HG02840 (cell line): ENCODE results near the gene MSLN.

Experiments used
- ATAC-seq: cut with Tn5 transposase; IDR thresholded peaks from one replicate; pipeline ENCODE4 v1.9.1; 2021; ENCODE audit warnings: mild to moderate bottlenecking, moderate library complexity, moderate number of reproducible peaks; ENCODE audit not compliant: unreplicated experiment, low FRiP score

MSLN gene

DNA sequence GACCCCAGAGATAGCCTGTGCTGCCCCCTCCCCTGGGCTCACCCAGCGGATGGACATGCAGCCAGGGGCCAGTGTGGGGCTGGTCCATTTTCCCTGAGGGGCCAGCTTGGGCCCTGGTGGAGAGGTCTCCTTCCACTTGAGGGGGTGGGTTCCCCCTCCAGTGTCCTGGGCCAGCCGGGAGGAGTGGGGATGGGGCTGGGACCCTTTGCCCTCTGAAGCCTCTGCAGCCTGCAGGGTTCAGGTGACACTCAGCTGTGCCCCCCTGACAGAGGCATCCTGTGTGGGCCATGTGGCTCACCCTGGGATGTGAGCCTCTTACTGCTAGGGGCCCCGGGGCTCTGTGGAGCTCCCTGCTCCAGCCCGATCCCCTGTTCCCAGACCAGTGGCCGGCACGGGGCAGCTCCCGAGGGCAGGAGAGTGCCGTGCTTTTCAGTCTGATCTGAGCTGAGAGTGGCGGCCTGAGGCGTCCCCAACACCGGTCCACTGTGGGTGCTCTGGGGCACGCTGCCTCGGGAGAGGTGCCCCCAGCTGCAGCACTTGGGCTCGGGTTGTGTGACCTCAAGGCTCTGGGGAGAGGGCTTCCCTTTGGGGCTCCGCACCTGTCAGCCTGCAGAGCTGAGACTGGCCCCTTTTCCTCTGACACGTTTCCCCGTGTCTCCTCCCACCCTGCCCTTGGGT lies 40.4 kb downstream of the MSLN start:
- no peak for ATAC-seq

GRCh38 chr16:801584-802363 lies 41.2 kb downstream of the MSLN start:
- no peak for ATAC-seq

- no peak for ATAC-seq
Observed at GRCh38 chr16:802461-802860, 41.9 kb downstream of the MSLN start.

DNA sequence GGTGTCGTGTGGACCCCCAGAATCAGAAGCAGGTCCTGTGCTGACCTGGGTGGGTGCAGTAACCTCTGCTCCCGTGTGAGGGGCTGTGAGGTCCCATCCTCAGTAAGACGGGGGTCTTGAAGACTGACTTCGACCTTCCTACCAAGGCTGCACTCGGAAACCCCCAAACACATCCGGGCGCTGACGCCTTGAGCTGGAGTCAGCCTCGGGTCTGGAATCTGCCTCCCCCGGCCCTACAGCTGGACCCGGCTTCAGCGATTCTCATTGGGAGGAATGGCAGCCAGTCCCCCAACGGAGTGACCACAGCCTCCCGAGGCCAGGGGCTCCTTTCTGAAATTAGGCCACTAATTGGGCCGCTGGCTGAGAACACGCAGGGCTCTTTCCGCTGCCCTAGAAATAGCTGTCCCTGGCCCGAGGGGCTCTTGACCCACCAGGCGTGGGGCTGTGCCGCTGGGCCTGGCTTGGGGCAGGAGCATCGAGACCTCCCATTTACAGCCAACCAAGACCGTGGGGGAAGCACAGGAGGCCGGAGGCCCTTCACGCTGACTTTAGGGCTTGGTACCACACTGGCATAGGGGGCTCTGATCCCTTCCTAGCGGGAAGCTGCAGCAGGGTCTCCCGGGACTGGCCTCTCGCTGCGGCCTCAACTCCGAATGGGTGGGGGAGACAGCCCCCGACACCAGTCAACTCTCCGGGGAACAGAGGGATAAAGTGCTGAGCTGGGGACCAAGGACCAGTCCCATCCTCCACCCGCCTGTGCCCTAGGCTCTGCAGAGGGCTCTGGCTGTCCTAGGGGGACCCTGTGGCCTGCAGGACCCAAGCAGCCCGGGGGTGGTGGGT lies 42.6 kb downstream of the MSLN start:
- ATAC-seq: no peak

- no peak for ATAC-seq
Observed at GRCh38 chr16:803754-804080, 43.2 kb downstream of the MSLN start.

DNA sequence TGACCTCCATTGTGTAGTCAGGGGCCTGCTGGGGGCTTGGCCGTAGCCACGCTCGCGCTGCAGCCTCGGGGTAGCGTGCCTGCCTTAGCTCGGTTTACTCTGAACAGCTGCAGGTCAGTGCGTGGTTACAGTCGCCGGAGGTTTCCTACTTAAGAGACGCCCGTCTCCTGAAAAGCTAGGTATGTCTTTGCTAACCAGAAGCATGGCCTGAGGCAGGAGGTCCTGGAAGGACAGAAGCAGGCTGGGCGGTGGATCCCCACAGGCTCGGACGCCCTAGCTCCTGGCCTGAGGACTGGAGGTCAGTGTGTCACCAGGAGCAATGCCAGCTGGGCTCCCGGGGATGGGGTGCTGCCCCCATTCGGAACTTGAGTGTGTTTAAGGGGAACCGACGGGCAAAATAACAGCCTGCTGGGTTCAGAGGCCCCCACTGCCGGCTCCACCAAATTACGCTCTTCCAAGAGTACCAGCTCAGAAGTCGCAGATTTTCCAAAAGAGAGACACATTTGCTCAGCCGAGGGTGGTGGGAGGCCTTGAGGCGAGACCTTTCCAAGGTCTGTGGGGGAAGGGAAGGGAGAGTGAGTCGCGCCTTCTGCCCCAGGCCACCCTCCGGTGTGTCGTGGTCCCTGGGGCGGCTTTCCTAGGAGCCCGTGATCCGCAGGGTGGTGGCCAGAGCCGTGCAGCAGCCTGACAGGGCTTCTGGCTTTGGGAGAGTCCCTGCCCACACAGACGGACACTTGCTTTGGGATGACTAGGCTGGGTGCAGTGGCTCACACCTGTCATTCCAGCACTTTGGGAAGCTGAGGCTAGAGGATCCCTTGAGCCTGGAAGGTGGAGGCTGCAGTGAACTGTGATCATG lies 43.9 kb downstream of the MSLN start:
- no peak for ATAC-seq

DNA sequence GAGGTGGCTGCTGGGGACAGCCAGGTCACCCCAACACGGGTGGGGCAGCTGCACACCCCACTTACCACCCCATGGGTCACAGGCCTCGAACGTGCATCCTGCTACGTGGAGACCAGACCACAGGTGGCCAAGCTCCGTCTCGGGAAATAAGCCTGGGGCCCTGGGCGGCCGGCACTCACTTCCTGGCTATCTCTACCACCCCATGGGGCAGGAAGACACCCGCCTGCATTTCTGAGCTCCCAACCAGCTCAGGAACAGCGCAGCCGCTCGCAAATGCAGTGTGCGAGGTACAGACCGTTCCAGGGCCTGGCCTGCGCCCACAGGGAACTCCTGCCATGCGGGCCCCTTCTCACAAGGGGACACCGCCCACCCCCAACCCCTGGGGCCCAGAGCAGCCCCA lies 44.9 kb downstream of the MSLN start:
- no peak for ATAC-seq

DNA sequence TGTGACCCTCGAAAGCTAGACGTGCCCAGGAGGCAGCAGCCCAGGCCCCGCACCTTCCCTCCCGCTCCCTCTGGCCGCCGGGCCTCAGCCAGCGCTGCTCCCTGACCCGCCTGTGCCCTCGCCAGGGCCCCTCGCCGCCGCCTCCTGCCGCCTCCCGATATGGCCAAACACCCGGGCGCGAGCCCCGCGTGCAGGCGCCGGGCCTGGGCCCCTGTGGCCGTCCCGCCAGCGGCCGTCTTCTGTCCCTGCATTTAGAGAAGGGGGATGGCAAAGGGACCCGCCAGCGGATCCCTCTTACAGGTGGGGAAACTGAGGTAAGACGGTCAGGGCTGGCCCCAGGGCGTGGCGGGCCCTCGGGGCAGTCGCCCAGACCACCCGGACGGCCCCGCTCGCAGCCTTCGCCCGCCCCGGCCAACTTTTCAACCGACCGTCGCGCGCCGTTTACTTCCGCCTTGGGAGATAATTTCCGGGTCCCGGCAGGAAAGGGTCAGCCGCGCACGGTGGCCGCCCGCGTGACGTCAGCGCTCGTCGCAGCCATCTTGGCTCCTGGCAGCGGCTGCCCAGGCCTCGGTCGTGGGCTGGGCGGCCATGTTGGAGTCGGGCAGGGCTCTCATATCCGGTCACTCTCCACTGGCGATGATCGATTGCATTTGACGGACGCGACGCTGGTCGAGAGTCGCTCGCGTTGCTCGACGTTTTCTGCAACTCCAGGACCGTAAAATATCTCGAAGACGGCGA lies 47.0 kb downstream of the MSLN start:
- peak; percentile 86 for ATAC-seq

GRCh38 chr16:808085-808386 lies 47.5 kb downstream of the MSLN start:
- ATAC-seq: no peak

DNA sequence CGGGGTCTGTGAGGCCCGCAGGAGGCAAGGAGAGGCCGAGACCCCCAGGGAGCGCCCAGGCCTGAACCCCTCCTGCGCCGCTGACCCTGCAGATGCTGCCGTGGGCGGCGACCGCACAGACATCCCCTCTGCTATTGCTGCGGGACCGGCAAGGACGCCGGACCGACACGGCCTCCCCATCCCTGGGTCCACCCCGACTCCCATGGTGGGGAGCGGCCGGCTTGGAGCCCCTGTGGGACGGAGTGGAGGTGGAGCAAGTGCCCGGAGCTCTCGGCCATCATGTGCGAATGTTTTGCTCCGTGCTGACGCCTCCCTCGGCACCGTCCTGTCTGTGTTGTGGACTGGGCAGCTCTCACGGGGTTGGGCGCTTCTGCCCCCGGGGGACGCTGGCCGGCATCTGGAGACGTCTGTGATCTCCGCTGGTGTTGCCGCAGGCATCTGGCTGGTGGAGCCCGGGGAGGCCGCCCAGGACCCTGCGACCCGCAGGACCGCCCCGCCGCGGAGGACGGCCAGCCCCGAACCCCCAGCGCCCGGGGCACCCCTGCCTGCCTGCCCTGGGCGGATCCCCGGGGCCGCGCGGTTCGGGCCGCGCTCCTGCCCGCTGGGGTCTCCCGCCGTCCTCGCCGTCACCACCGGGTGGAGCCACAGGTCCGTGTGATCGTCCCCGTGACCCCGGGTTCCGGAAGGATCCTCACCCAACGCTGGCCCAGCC lies 52.8 kb downstream of the MSLN start:
- ATAC-seq: no peak

- no peak for ATAC-seq
Observed at GRCh38 chr16:813916-814412, 53.4 kb downstream of the MSLN start.

DNA sequence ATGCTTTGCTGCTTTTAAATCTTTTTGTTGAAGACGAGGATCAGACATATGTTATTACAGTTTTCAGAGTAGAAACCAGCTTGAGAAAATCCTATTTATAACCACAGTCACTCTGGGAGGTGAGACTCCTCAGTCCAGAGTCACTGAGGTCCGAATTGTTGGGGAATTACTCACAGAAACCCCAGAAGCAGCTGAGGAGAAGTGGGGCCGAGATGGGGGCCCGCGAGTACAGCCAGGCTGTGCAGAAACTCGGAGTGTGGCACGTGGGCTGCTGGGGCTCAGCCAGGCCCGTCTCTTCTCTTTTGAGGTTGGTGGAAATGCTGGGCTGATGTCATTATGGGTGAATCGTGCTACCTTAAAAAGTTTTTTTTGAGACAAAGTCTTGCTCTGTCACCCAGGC lies 54.4 kb downstream of the MSLN start:
- ATAC-seq: no peak

DNA sequence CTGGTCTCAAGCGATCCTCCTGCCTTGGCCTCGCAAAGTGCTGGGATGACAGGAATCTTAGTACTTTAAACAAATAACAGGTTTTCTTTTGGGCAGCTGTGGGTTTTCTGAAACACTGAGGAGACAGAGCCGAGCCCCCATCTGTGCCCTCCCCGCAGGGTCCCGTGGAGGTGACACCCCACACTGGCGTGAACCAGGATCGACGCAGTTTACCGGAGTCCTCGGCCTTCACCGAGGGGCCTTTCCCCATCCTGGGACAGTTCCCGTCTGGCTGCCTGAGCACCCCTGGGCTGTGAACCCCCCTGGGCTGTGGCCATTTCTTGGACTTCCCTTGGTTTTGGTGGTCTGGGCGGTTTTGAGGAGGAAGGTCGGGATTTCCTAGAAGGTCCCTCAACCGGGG lies 55.3 kb downstream of the MSLN start:
- ATAC-seq: no peak

DNA sequence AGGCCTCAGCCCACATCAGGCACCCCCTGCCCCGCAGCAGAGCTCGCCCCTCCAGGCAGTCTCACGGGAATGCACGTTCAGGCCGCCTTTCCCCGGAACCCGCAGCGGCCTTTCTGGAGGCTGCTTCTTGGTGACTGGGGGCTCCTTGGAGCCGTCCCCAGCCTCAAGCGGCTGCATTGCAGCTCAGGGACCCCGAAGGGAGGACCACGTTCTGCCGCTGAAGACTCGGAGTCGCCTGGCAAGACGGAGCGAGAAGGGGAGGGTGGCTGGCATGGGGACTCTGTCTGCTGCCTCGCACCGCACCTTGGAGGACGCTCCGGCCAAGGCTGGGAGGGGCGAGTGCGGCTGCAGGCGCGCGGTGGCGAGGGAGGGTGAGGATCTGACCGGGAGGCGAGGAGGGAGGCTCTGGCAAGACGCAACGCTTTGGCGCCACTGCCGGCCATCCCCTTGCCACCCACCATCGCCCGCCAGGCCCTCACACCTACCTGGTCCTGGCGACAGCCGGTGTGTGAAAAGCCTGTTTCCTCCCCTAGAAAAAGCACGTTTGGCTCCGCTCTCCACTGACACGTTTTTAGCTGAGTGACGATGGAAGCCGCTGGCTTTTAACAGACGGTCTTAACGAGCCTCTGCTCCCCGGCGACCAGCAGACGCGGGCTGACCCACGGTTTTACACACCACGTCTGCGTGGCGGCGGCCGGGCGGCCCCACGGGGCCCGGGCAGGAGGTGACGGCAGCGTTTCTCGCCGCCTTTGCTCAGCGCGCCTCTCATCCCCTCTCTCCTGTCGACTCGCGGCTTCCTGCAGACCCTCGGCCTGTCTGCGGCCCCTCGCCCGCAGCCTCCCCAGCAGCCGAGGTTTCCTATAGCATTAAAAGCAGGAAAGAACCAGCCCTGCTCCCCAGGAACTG lies 56.7 kb downstream of the MSLN start:
- ATAC-seq: no peak

DNA sequence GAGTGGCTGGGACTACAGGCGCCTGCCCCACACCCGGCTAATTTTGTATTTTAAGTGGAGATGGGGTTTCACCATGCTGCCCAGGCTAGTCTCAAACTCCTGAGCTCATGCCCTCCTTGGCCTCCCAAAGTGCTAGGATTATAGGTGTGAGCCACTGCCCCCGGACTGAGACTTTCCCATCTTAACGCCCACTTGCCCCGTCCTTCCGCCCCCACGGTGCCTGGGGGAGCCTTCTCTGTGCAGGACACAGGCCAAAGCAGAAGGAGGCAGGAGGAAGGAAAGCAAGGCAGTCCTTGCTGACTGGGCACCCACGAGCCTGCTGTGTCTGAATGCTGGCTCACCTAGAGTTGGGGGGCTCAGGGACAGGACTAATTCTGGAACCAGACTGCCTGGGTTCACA lies 57.6 kb downstream of the MSLN start:
- no peak for ATAC-seq
